Measurements from ENCODE around the gene HSPA12A. TPM values are rescaled to one million over a fixed set of nuclear protein-coding genes. Genes with fewer than 3 reads are reported as not detected.

The HSPA12A gene
- total RNA-seq, 3 donors from 2014 or later: 0.15 to 0.45 (median 0.16) TPM

DNA sequence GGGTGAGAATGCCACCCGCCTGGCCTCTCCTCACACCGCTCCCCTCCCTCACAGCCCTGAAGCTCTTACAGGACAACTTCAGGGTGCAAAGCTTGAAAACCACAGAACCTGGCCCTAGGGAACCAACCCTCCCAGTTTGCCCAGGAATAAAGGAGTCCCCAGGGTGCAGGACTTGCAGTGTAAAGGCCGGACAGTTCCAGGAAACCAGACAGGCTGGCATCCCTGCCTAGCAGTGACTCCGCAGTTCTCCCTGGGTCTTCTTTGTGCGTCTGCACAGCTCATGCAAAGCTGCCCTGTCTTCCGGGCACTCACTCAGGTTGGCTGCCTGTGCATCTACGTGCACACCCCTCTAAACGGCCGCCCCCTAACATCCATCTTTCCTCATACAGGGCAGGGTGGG is 36.1 kb downstream of the HSPA12A start:
- no peak for DNase-seq
- ATAC-seq: no peak
- Mint-ChIP-seq H3K4me3 (no peak overlapping the region), H3K9me3 (no peaks in the 10 kb centered on the region), H3K4me1 (ENCODE audit: low read depth) (no peaks in the 10 kb centered on the region), H3K36me3 (ENCODE audit: insufficient read depth) (no peaks in the 10 kb centered on the region), H3K27me3 (ENCODE audit: low read depth) (peaks cover 15% of the 10 kb centered on the region)

DNA sequence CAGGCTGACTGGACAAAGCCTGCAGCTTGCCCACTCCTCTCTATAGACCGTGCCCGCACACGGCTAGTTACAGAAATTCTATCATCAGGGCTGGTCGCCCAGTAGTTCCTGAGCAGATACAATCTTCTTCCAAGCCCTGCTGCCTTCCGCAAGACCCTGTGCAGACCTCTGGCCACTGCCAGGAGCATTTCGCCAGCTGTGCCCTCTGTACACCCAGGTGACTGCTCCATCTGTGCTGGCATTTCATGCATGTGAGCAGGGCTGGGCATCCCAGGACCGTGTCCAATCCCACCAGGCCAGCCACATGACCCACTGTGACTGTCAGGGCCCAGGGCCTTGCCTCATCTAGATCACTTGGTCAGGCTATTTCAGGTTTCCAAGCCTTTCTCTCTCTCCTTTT is 36.9 kb downstream of the HSPA12A start:
- no peaks in the 10 kb centered on the region for H3K9me3 Mint-ChIP-seq
- H3K4me3 Mint-ChIP-seq: no peak overlapping the region
- no peaks in the 10 kb centered on the region for H3K36me3 Mint-ChIP-seq (ENCODE audit: insufficient read depth)
- ATAC-seq: no peak
- no peak for DNase-seq
- no peaks in the 10 kb centered on the region for H3K4me1 Mint-ChIP-seq (ENCODE audit: low read depth)
- H3K27me3 Mint-ChIP-seq (ENCODE audit: low read depth): peaks cover 15% of the 10 kb centered on the region

DNA sequence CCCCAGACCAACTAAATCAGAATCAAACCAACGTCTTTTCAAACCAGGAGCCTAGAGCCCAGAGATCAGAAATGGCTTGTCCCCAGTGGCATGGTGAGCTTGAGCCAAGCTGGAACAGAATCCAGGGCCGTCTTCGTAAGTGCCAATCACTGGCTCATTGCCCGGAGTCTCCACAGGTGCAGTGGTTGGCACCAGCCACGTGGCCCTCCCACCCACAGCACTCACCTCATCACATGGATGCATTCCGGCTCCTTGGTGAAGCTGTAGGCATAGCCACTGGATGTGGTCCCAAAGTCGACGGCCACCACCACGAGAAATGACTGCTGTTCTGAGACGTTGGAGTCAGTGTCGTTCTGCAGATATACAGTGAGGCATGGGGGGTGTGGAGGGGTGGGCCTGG is 37.4 kb downstream of the HSPA12A start:
- no peak for DNase-seq
- Mint-ChIP-seq H3K4me3 (no peak overlapping the region), H3K27me3 (ENCODE audit: low read depth) (peaks cover 15% of the 10 kb centered on the region), H3K36me3 (ENCODE audit: insufficient read depth) (no peaks in the 10 kb centered on the region), H3K4me1 (ENCODE audit: low read depth) (no peaks in the 10 kb centered on the region), H3K9me3 (no peaks in the 10 kb centered on the region)
- ATAC-seq: no peak

DNA sequence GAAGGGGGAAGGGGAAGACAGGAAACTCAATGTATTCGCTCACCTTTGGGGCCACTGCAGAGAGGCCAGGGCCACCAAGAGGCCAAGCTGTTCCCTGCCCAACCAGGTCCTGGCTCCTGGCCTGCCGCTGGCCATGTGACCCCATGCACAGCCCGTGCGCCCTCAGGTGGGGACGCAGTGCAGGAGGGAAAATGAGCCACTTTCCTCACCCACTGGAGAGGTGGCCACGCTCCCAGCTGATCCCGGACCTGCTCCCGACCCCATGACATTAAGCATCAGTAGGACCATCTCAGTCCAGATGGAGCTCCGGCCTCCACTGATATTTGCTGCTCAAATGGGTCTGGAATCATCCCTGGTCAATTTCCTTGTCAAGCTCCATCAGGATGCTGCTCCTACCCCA is 40.2 kb downstream of the HSPA12A start:
- Mint-ChIP-seq H3K4me3 (no peak overlapping the region), H3K4me1 (ENCODE audit: low read depth) (no peaks in the 10 kb centered on the region), H3K27me3 (ENCODE audit: low read depth) (peaks cover 17% of the 10 kb centered on the region), H3K9me3 (no peaks in the 10 kb centered on the region), H3K36me3 (ENCODE audit: insufficient read depth) (no peaks in the 10 kb centered on the region)
- no peak for ATAC-seq
- no peak for DNase-seq

DNA sequence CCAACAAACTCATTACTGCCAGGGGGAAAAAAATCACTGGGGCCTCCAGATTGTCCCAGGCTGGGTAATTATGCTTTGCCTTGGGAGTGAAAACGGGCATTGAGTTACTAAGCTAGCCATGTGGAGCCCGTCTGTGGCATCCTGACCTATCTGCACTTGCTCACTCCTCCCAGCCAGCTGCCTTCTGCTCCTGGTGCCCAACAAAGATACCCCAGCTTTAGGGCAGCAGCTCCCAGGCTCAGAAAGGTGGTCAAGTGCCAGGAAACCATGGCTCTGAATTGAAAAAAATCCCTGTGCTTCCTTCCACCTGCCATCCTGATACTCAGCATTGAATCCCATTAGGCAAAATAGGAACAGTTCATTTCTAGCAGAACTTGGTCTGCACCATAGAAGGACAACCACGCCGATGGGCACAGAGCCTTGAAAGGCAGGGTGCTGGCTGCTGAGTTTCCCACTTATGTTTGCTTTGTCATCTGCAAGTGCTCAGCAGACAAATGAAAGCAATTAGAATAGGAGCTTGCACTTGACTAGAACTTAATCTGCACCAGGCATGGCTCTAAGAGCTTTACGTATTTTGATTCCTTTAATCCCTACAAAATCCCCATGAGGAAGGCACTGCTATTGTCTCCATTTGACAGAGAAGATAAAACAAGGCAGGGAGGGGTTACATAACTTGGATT is 42.8 kb downstream of the HSPA12A start:
- H3K4me1 Mint-ChIP-seq (ENCODE audit: low read depth): no peaks in the 10 kb centered on the region
- peaks cover 30% of the 10 kb centered on the region for H3K27me3 Mint-ChIP-seq (ENCODE audit: low read depth)
- no peaks in the 10 kb centered on the region for H3K9me3 Mint-ChIP-seq

DNA sequence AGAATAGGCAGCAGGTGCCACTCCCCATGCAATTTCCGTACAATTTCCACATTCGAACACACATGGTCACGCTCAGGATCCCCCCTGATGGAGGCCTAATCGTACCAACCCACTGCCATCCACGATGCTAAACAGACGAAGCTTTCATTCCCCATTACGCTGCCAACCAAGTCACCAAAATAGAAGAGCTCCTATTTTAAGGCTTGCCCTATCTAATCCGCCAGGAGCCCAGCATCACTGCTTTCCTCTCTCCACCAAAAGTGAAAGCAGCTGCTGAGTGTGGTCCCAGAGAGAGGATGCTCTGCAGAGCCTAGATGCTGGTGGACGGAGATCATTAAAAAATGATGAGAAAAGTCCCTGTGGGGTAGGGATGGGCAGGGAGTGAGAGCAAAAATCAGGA is 43.3 kb downstream of the HSPA12A start:
- DNase-seq: no peak
- Mint-ChIP-seq H3K4me1 (ENCODE audit: low read depth) (no peaks in the 10 kb centered on the region), H3K4me3 (no peak overlapping the region), H3K36me3 (ENCODE audit: insufficient read depth) (no peaks in the 10 kb centered on the region), H3K27me3 (ENCODE audit: low read depth) (peaks cover 31% of the 10 kb centered on the region), H3K9me3 (no peaks in the 10 kb centered on the region)
- no peak for ATAC-seq

More for the DNA sequence above, 42.8 kb downstream of the HSPA12A start:
- DNase-seq (no peak), ATAC-seq (no peak)
- no peaks in the 10 kb centered on the region for H3K36me3 Mint-ChIP-seq (ENCODE audit: insufficient read depth)
- no peak overlapping the region for H3K4me3 Mint-ChIP-seq

DNA sequence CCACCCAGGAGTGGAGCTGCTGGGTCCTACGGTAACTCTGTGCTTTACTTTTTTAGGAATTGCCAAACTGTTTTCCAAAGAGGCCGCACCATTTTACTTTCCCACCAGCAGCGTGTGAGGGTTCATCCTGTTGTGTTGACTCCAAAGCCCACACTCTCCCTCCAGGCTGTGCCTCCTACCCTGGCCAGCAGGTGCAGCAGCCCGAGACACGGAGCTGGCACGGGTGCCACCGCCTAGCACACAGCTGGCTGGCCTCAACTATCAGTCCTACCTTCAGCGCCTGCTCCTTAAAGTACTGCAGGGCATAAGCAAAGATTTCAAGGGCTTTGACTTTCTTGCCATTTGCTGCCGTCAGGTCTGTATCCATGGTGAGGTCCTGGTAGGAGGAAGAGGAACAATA is 44.0 kb downstream of the HSPA12A start:
- Mint-ChIP-seq H3K36me3 (ENCODE audit: insufficient read depth) (no peaks in the 10 kb centered on the region), H3K4me1 (ENCODE audit: low read depth) (no peaks in the 10 kb centered on the region), H3K4me3 (no peak overlapping the region), H3K9me3 (no peaks in the 10 kb centered on the region), H3K27me3 (ENCODE audit: low read depth) (peaks cover 31% of the 10 kb centered on the region)
- no peak for ATAC-seq
- DNase-seq: no peak

DNA sequence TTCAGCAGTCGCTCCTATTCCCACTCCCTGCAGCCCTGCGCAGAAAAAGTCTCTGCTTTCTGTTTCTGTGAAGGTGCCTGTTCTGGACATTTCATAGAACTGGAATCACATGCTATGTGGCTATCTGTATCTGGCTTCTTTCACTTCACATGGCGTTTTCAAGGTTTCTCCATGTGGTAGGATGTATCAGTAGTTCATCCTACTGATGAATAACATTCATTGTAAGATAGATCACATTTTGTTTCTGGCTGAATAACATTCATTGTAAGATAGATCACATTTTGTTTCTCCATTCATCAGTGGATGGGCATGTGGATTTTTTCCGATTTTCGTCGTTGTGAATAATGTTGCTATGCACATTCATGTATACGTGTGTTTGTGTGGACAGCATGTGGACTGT is 44.5 kb downstream of the HSPA12A start:
- ATAC-seq (no peak), DNase-seq (no peak)
- Mint-ChIP-seq H3K36me3 (ENCODE audit: insufficient read depth) (no peaks in the 10 kb centered on the region), H3K9me3 (no peaks in the 10 kb centered on the region), H3K4me3 (no peak overlapping the region), H3K27me3 (ENCODE audit: low read depth) (peaks cover 30% of the 10 kb centered on the region), H3K4me1 (ENCODE audit: low read depth) (no peaks in the 10 kb centered on the region)

DNA sequence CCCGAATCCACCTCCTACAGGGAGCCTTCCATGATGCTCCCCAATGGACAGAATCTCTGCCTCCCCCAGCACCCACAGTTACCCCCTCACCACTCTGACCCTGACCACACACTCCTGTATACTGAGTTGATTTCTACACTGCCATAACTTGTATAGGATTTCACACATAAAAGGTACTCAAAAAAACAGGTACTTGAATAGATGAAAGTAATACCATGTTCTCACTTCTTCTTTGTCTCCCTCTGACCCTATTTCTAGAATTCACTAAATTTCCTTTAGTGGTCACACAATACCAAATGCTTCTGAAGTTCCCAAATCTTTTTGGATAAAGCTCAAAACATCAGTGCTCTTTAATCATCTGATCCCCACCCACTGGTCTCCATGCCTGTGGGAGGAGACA is 45.4 kb downstream of the HSPA12A start:
- no peak for ATAC-seq
- Mint-ChIP-seq H3K27me3 (ENCODE audit: low read depth) (peaks cover 27% of the 10 kb centered on the region), H3K4me3 (no peak overlapping the region), H3K4me1 (ENCODE audit: low read depth) (no peaks in the 10 kb centered on the region), H3K36me3 (ENCODE audit: insufficient read depth) (no peaks in the 10 kb centered on the region), H3K9me3 (no peaks in the 10 kb centered on the region)
- DNase-seq: no peak

DNA sequence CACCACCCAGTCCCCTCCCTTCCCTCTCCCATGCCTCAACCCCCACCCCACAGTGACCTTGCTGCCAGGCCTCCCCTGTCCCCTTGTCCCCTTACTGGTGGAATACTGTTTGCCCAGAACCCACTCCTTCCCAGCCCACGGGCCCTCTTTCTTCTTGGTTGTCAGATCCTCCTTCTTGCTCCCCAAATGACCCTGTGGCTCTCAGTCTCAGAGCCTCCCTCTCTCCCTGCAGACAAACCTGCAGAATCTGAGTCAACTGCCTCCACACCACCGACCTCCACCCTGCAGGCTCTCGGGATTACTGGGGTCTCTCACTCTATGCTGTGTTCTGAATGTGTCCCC is 47.5 kb downstream of the HSPA12A start:
- H3K27me3 Mint-ChIP-seq (ENCODE audit: low read depth): peaks cover 25% of the 10 kb centered on the region
- H3K36me3 Mint-ChIP-seq (ENCODE audit: insufficient read depth): no peaks in the 10 kb centered on the region
- H3K4me3 Mint-ChIP-seq: no peak overlapping the region
- H3K4me1 Mint-ChIP-seq (ENCODE audit: low read depth): no peaks in the 10 kb centered on the region
- ATAC-seq (no peak), DNase-seq (no peak)
- no peaks in the 10 kb centered on the region for H3K9me3 Mint-ChIP-seq

DNA sequence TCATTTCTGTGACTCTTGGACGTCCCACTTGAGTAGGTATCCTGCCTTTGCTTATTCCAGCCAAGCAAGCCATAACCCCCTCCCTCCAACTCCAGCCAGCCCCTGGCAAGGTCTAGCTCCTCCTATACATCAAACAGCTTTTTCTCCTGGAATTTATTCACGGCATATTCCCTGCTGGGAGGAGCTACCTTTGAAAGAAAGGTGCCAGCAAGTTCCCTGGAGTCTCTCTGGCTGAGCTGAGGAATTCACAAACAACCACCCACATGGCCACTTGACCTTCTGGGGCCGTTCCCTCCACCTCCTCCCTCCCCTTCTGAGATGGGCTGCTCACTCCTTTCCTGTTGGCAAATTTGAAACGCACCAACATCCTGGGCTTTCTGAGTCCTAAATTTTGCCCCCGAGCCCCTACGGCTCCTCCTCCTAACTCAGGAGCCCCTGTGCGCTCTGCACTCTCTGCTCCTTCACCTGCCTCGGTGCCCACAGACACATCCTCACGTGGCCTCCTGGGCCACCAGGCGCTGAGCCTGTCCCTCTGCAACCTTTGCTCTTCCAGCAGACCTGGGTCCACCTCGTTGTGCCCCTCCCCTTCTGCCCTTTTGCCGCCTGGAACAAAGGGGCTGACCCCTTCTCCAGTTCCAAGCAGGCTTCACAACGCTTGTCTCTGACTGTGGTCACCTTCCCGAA is 48.0 kb downstream of the HSPA12A start:
- Mint-ChIP-seq H3K9me3 (no peaks in the 10 kb centered on the region), H3K4me1 (ENCODE audit: low read depth) (no peaks in the 10 kb centered on the region), H3K27me3 (ENCODE audit: low read depth) (peaks cover 22% of the 10 kb centered on the region), H3K4me3 (no peak overlapping the region), H3K36me3 (ENCODE audit: insufficient read depth) (no peaks in the 10 kb centered on the region)
- DNase-seq (no peak), ATAC-seq (no peak)

DNA sequence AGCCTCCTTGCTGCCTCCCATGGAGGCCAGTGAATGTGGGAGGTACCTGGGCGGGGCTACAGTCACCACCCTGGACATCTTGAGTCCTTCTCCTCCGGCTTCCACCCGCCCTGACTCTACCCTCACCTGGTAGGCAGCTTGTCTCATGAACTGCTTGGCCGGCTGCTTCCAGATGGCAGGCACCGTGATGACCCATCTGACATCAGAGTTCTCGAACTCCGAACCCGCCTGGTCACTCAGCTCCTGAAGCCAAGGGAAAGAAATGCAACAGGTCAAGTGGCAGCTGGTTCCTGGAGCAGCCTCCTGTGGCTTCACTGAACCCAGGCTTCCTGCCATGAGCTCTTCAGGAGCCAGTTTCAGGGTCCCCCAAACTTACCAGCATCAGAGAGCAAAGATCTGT is 50.1 kb downstream of the HSPA12A start:
- Mint-ChIP-seq H3K4me1 (ENCODE audit: low read depth) (no peaks in the 10 kb centered on the region), H3K9me3 (no peaks in the 10 kb centered on the region), H3K27me3 (ENCODE audit: low read depth) (peaks cover 21% of the 10 kb centered on the region), H3K4me3 (no peak overlapping the region), H3K36me3 (ENCODE audit: insufficient read depth) (no peaks in the 10 kb centered on the region)
- no peak for DNase-seq
- ATAC-seq: no peak

DNA sequence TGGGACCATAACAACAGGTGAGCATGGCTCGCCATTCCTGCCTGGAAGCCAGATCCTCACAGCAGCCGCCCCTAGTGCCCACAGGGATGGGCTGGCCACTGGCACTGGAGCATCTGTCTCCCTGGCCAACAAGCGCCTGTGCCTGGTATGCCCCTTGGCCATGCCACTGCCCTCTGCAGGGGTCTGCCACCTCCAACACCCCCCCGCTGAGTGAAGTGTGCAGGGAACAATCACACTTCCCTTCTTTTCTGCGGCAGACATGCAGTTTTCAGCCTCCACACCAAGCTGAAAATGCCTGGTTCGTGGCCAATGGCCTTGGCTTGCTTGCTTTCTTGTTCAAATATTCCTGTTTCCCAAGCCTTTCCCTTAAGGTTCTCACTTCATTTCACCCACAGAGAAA is 50.7 kb downstream of the HSPA12A start:
- DNase-seq (no peak), ATAC-seq (no peak)
- Mint-ChIP-seq H3K4me1 (ENCODE audit: low read depth) (no peaks in the 10 kb centered on the region), H3K9me3 (no peaks in the 10 kb centered on the region), H3K4me3 (no peak overlapping the region), H3K36me3 (ENCODE audit: insufficient read depth) (no peaks in the 10 kb centered on the region), H3K27me3 (ENCODE audit: low read depth) (peaks cover 20% of the 10 kb centered on the region)

DNA sequence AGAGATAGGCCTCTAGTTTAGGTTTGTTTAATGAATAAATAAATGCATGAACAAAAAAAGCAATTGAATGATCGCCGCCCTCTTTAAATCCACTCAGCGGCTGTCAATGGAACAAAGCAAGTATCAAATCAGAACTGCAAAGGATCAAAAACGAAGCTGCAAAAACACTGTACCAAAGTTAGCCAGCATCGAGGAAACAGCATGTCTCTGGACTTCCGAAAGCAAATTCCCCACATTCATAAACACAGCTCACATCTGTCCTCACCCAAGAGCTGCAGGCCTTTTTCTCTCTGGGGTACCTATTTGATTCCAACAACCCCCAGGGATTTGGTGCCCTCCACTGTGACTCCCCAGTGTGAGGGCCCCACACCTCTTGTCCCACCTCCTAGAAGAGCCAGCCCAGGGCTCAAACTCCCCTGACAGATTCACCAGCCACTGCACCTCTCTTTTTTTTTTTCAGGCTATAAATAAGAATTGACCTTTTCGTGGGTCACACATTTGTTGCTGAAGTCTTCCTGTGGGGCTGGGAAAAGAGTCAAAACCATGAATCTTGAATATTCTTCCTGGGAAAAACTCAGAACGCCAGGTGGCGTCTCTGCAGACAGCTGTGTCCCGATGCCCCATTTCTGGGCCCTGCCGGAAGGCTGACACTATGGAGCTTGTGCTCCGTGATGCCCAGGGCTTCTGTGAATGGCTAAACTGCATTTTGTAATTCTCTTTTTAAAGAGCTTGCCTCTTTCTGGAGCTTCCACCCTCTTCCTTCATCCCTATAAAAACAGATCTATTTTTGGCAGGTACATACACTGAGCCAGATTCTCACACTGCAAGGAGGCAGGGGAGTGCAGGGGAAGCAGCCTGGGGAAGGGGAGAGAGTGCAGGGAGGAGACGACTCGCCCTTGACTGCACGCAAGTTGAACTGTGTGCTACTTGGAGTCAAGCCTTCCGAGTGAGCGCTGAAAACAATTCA is 51.7 kb downstream of the HSPA12A start:
- Mint-ChIP-seq H3K9me3 (no peaks in the 10 kb centered on the region), H3K4me3 (no peak overlapping the region), H3K27me3 (ENCODE audit: low read depth) (peaks cover 16% of the 10 kb centered on the region), H3K4me1 (ENCODE audit: low read depth) (no peaks in the 10 kb centered on the region), H3K36me3 (ENCODE audit: insufficient read depth) (no peaks in the 10 kb centered on the region)
- DNase-seq (no peak), ATAC-seq (no peak)
